ENCODE measurements around the gene APOBEC3A. TPM values are rescaled to one million over a fixed set of nuclear protein-coding genes. Genes with fewer than 3 reads are reported as not detected.

APOBEC3A gene
- total and polyA plus RNA-seq, 2 experiments from 2014 or later, result not detected

GRCh38 chr22:38938221-38938620 is 19.2 kb upstream of the APOBEC3A start:
- Histone ChIP-seq H3K9me3 (ENCODE audit: low read depth) (no peaks in the 10 kb centered on the region), H3K27ac (no peak overlapping the region), H3K4me1 (ENCODE audit: low read depth) (no peaks in the 10 kb centered on the region), H3K4me3 (no peak overlapping the region), H3K36me3 (no peaks in the 10 kb centered on the region), H3K27me3 (no peaks in the 10 kb centered on the region)
- no peak for DNase-seq (ENCODE audit: low read depth in 1 of 2, low spot score in 1 of 2)
- TF ChIP-seq CTCF (IDR thresholded peaks at IDR 0.05; ENCODE audit: low read depth, low read length), result no peak

- Histone ChIP-seq H3K9me3 (ENCODE audit: low read depth) (no peaks in the 10 kb centered on the region), H3K27me3 (no peaks in the 10 kb centered on the region), H3K4me3 (no peak overlapping the region), H3K36me3 (no peaks in the 10 kb centered on the region), H3K4me1 (ENCODE audit: low read depth) (no peaks in the 10 kb centered on the region), H3K27ac (no peak overlapping the region)
- no peak for TF ChIP-seq CTCF (IDR thresholded peaks at IDR 0.05; ENCODE audit: low read depth, low read length)
- DNase-seq (ENCODE audit: low read depth in 1 of 2, low spot score in 1 of 2), result no peak
These were observed 18.5 kb upstream of the APOBEC3A start for GRCh38 chr22:38938925-38939324.

GRCh38 chr22:38940811-38941384 is 16.5 kb upstream of the APOBEC3A start:
- Histone ChIP-seq H3K4me1 (ENCODE audit: low read depth) (no peaks in the 10 kb centered on the region), H3K9me3 (ENCODE audit: low read depth) (no peaks in the 10 kb centered on the region), H3K27ac (no peak overlapping the region), H3K4me3 (no peak overlapping the region), H3K27me3 (no peaks in the 10 kb centered on the region), H3K36me3 (no peaks in the 10 kb centered on the region)
- DNase-seq (ENCODE audit: low read depth in 1 of 2, low spot score in 1 of 2), result peak in 1 of 2 donors; percentile 16
- TF ChIP-seq CTCF (IDR thresholded peaks at IDR 0.05; ENCODE audit: low read depth, low read length), result no peak

GRCh38 chr22:38941488-38941987 is 15.9 kb upstream of the APOBEC3A start:
- TF ChIP-seq CTCF (IDR thresholded peaks at IDR 0.05; ENCODE audit: low read depth, low read length), result no peak
- no peaks in the 10 kb centered on the region for H3K4me1 ChIP-seq (ENCODE audit: low read depth)
- no peak for DNase-seq (ENCODE audit: low read depth in 1 of 2, low spot score in 1 of 2)
- H3K27me3 ChIP-seq, result no peaks in the 10 kb centered on the region
- H3K4me3 ChIP-seq, result no peak overlapping the region
- no peak overlapping the region for H3K27ac ChIP-seq
- H3K9me3 ChIP-seq (ENCODE audit: low read depth), result no peaks in the 10 kb centered on the region
- no peaks in the 10 kb centered on the region for H3K36me3 ChIP-seq

GRCh38 chr22:38942702-38943101 is 14.7 kb upstream of the APOBEC3A start:
- no peak for DNase-seq (ENCODE audit: low read depth in 1 of 2, low spot score in 1 of 2)

More at GRCh38 chr22:38942702-38943101, 14.7 kb upstream of the APOBEC3A start:
- Histone ChIP-seq H3K27me3 (no peaks in the 10 kb centered on the region), H3K36me3 (no peaks in the 10 kb centered on the region), H3K4me3 (no peak overlapping the region), H3K27ac (no peak overlapping the region), H3K4me1 (ENCODE audit: low read depth) (no peaks in the 10 kb centered on the region), H3K9me3 (ENCODE audit: low read depth) (no peaks in the 10 kb centered on the region)
- TF ChIP-seq CTCF (IDR thresholded peaks at IDR 0.05; ENCODE audit: low read depth, low read length), result no peak

Measured in cardiac muscle cell (in vitro differentiated cells and primary cell).